ENCODE data around the gene ZMYND10.

ZMYND10 gene

GRCh38 chr3:50300681-50301254 lies 44.8 kb downstream of the ZMYND10 start:
- DNase-seq = no peak

GRCh38 chr3:50299929-50300680 lies 45.4 kb downstream of the ZMYND10 start:
- DNase-seq = no peak

DNA sequence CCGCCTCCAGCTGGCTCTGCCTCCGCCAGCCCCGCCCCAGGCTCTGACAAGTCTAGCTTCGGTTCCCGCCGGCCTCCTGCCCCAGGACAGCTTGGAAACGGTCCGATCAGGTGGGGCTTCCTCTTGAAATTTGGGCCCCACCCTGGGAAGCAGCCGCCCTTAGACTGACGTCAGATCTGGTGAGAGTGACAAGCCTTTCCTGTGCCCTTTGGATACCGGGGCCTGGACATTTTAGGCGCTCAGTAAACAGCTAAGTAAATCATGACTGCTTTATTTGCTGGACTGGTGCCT lies 45.9 kb downstream of the ZMYND10 start:
- DNase-seq = no peak

GRCh38 chr3:50298836-50299637 lies 46.5 kb downstream of the ZMYND10 start, which contains the start of the genes HYAL3 and NAA80:
Gene HYAL3 (minus strand): TSS chr3:50299405. CDS start chr3:50295602, 3,803 bp downstream.
Gene NAA80 (minus strand): TSS chr3:50299405. CDS start chr3:50297463, 1,942 bp downstream.
- DNase-seq = peak; percentile 98

GRCh38 chr3:50297896-50298725 lies 47.4 kb downstream of the ZMYND10 start:
- DNase-seq = no peak

DNA sequence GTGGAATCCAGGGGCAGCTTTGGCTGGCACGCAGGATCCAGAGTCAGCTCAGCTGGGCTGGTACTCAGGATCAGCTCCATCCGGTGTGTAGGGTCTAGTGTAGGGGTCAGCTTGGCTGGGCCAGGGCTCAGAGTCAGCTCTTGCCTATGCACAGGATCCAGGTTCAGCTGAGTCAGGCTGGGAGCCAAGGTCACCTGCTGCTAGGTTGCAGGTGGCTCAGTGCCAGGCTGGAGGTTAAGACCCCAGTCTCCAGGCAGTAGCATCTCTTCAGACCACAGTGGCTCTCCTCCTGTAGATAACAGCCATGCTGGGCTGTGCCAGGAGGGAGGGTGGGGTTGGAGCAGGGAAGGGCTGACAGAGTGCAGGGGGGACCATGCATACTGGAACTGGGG lies 48.2 kb downstream of the ZMYND10 start:
- DNase-seq = no peak

- DNase-seq = no peak
Measured at GRCh38 chr3:50296721-50297383, 48.7 kb downstream of the ZMYND10 start.

- no peak for DNase-seq
Measured at GRCh38 chr3:50295553-50296431, 49.7 kb downstream of the ZMYND10 start.

- DNase-seq = no peak
Measured at GRCh38 chr3:50294492-50295403, 50.8 kb downstream of the ZMYND10 start.

- no peak for DNase-seq
Measured at GRCh38 chr3:50294089-50294488, 51.4 kb downstream of the ZMYND10 start.

- DNase-seq = no peak
Measured at GRCh38 chr3:50293079-50293801, 52.3 kb downstream of the ZMYND10 start.

- DNase-seq = peak; percentile 96
Measured at GRCh38 chr3:50292159-50293078, 53.1 kb downstream of the ZMYND10 start, which contains the start of gene IFRD2. Gene IFRD2 (minus strand): TSS chr3:50292429. CDS start chr3:50292274, 155 bp downstream.
